Neural cell (in vitro differentiated cells): ENCODE results near the gene ALDH1A1. TPM values are rescaled to one million over a fixed set of nuclear protein-coding genes. Genes with fewer than 3 reads are reported as not detected.

Source experiments
- H2AFZ ChIP-seq: fragments of 200-600, 300-800 bp; sonication (generic), shearing (Covaris generic); 2 replicates; pipeline ENCODE4 v1.6.0; 2014; ENCODE audit warnings: low read depth, mild to moderate bottlenecking, antibody characterized with exemption, low read length, moderate library complexity
- H3F3A ChIP-seq: fragments of 200-600 bp; shearing (Covaris generic); 2 replicates; pipeline ENCODE4 v1.6.1; 2016; ENCODE audit warnings: mild to moderate bottlenecking, moderate library complexity, mixed read lengths, antibody characterized with exemption, low read length; ENCODE audit not compliant: insufficient read depth, poor library complexity, severe bottlenecking
- H3K27ac ChIP-seq: fragments of 200-600, 300-800 bp; sonication (generic), shearing (Covaris generic); 2 replicates; pipeline ENCODE4 v1.5.1; 2014; ENCODE audit warnings: mild to moderate bottlenecking, low read length, moderate library complexity
- H3K27me3 ChIP-seq: fragments of 300-800, 200-600 bp; sonication (generic), shearing (Covaris generic); 2 replicates; pipeline ENCODE4 v1.6.0; 2014; ENCODE audit warnings: mild to moderate bottlenecking, low read depth, low read length, moderate library complexity; ENCODE audit not compliant: insufficient read depth
- H3K36me3 ChIP-seq: fragments of 300-800, 200-600 bp; sonication (generic), shearing (Covaris generic); 2 replicates; pipeline ENCODE4 v1.5.1; 2014; ENCODE audit warnings: mild to moderate bottlenecking, antibody characterized with exemption, low read length, moderate library complexity; ENCODE audit not compliant: insufficient read depth
- H3K4me2 ChIP-seq: fragments of 300-800, 200-600 bp; sonication (generic), shearing (Covaris generic); 2 replicates; pipeline ENCODE4 v1.6.0; 2014; ENCODE audit warnings: mild to moderate bottlenecking, low read length
- H3K4me3 ChIP-seq: fragments of 300-800, 200-600 bp; sonication (generic), shearing (Covaris generic); 2 replicates; pipeline ENCODE4 v1.5.1; 2014; ENCODE audit warnings: mild to moderate bottlenecking, low read length, moderate library complexity
- H3K79me2 ChIP-seq: fragments of 200-600 bp; shearing (Covaris generic); replicated peaks from 2 replicates; pipeline ENCODE4 v1.6.0; 2014; ENCODE audit warnings: mild to moderate bottlenecking, low read length, moderate library complexity; ENCODE audit not compliant: insufficient read depth
- H3K9ac ChIP-seq: fragments of 300-800, 200-600 bp; sonication (generic), shearing (Covaris generic); 2 replicates; pipeline ENCODE4 v1.6.1; 2016; ENCODE audit warnings: mild to moderate bottlenecking, low read length, mixed read lengths
- H3K9me2 ChIP-seq: fragments of 200-600 bp; shearing (Covaris generic); 2 replicates; pipeline ENCODE4 v1.6.1; 2016; ENCODE audit warnings: mild to moderate bottlenecking, low read length, mixed read lengths; ENCODE audit not compliant: insufficient read depth
- H3K9me3 ChIP-seq: fragments of 200-600, 300-800 bp; sonication (generic), shearing (Covaris generic); 2 replicates; pipeline ENCODE4 v1.6.1; 2016; ENCODE audit warnings: mild to moderate bottlenecking, mixed run types, low read length, moderate library complexity, mixed read lengths
- H4K20me1 ChIP-seq: fragments of 200-600 bp; shearing (Covaris generic); 2 replicates; pipeline ENCODE4 v1.6.1; 2016; ENCODE audit warnings: mild to moderate bottlenecking, mixed run types; ENCODE audit not compliant: insufficient read depth
- EP300 ChIP-seq: fragments of 450-650 bp; conservative IDR thresholded peaks from 2 replicates; pipeline ENCODE4 v1.6.1; 2014; ENCODE audit warnings: antibody characterized with exemption, mild to moderate bottlenecking, moderate library complexity; ENCODE audit not compliant: poor library complexity, severe bottlenecking
- EZH2 ChIP-seq: fragments of 200-600, 300-800 bp; shearing (Covaris generic), sonication (generic); IDR thresholded peaks from 2 replicates; pipeline ENCODE4 v1.6.1; 2014; ENCODE audit warnings: antibody characterized with exemption, low read length, borderline replicate concordance, mild to moderate bottlenecking; ENCODE audit not compliant: insufficient read depth, poor library complexity, severe bottlenecking
- MXI1 ChIP-seq: fragments of 450-650 bp; conservative IDR thresholded peaks from 2 replicates; pipeline ENCODE4 v1.6.1; 2014; ENCODE audit warnings: antibody characterized with exemption, mild to moderate bottlenecking; ENCODE audit not compliant: poor library complexity, severe bottlenecking
- POLR2AphosphoS5 ChIP-seq: IDR thresholded peaks from 2 replicates; pipeline ENCODE4 v1.6.1; 2012
- RAD21 ChIP-seq: fragments of 450-650 bp; conservative IDR thresholded peaks from 2 replicates; pipeline ENCODE4 v1.6.1; 2014; ENCODE audit warnings: antibody characterized with exemption, mild to moderate bottlenecking, moderate library complexity
- SMC3 ChIP-seq: fragments of 450-650 bp; conservative IDR thresholded peaks from 2 replicates; pipeline ENCODE4 v1.6.1; 2014; ENCODE audit warnings: antibody characterized with exemption, mild to moderate bottlenecking, moderate library complexity; ENCODE audit not compliant: poor library complexity
- TAF1 ChIP-seq: IDR thresholded peaks from 2 replicates; pipeline ENCODE4 v1.6.1; 2012; ENCODE audit warnings: low read depth
- polyA plus RNA-seq: library from polyadenylated mRNA; depleted of rRNA; stranded (reverse); fragments of >200 nt; gene quantifications from 2 replicates; pipeline ENCODE4 v1.2.3, GENCODE V29; 2014
- TF ChIP-seq, protein P1 (sequence below): fragments of 450-650 bp; IDR thresholded peaks from 2 replicates; pipeline ENCODE4 v1.5.1; 2014; ENCODE audit warnings: antibody characterized with exemption, mild to moderate bottlenecking, moderate library complexity; ENCODE audit not compliant: poor library complexity, severe bottlenecking
- TF ChIP-seq, protein P2 (sequence below): IDR thresholded peaks from 2 replicates; pipeline ENCODE4 v1.6.1; 2012; ENCODE audit warnings: borderline replicate concordance

ALDH1A1 gene
- polyA plus RNA-seq, 1 donor from 2014 or later, result not detected

DNA sequence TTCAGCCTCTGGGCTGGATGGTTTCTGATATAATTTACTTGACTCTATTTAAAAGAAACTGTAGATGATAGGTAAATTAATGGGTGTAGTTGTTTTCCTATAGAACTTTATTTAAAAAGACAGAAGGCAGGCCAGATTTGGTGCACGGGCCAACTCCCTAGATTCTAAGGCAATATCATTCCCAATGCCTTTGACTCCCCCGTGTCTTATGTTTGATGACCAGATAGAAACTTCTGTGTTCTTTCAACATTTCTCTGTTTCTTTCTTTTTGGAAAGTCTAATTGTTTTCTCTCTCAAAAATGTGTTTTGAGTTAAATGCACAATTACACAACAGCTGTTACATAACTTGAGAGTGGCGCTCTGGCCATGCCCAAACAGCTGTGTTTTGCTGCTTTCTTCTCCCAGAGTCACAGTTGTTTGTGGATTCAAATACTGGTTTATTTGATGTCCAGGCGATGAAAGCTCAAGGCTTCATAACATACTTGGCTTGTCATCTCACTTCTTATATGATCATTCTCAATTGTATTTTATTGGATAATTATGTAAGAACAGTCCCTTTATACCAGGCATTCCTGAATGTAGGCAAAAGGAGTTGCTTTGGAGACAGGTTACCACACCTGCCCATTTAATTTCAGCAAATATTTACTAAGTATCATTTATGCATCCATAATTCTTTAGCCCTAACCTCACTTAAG is 1.7 kb upstream of the ALDH1A1 start:
- Histone ChIP-seq H3K36me3 (no peaks in the 10 kb centered on the region), H3K9me2 (no peaks in the 10 kb centered on the region), H3K27ac (no peak overlapping the region), H3K9me3 (no peaks in the 10 kb centered on the region), H3K4me3 (no peak overlapping the region), H3K9ac (no peak overlapping the region), H3F3A (no peaks in the 10 kb centered on the region), H3K79me2 (no peaks in the 10 kb centered on the region), H3K4me2 (no peak overlapping the region), H3K27me3 (no peaks in the 10 kb centered on the region), H4K20me1 (no peaks in the 10 kb centered on the region), H2AFZ (no peak overlapping the region)
- TF ChIP-seq, protein P1, sequence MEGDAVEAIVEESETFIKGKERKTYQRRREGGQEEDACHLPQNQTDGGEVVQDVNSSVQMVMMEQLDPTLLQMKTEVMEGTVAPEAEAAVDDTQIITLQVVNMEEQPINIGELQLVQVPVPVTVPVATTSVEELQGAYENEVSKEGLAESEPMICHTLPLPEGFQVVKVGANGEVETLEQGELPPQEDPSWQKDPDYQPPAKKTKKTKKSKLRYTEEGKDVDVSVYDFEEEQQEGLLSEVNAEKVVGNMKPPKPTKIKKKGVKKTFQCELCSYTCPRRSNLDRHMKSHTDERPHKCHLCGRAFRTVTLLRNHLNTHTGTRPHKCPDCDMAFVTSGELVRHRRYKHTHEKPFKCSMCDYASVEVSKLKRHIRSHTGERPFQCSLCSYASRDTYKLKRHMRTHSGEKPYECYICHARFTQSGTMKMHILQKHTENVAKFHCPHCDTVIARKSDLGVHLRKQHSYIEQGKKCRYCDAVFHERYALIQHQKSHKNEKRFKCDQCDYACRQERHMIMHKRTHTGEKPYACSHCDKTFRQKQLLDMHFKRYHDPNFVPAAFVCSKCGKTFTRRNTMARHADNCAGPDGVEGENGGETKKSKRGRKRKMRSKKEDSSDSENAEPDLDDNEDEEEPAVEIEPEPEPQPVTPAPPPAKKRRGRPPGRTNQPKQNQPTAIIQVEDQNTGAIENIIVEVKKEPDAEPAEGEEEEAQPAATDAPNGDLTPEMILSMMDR, result no peak
- TF ChIP-seq EP300 (no peak), TAF1 (no peak), SMC3 (no peak), MXI1 (no peak), RAD21 (no peak), EZH2 (no peak), POLR2AphosphoS5 (no peak)
- TF ChIP-seq, protein P2, sequence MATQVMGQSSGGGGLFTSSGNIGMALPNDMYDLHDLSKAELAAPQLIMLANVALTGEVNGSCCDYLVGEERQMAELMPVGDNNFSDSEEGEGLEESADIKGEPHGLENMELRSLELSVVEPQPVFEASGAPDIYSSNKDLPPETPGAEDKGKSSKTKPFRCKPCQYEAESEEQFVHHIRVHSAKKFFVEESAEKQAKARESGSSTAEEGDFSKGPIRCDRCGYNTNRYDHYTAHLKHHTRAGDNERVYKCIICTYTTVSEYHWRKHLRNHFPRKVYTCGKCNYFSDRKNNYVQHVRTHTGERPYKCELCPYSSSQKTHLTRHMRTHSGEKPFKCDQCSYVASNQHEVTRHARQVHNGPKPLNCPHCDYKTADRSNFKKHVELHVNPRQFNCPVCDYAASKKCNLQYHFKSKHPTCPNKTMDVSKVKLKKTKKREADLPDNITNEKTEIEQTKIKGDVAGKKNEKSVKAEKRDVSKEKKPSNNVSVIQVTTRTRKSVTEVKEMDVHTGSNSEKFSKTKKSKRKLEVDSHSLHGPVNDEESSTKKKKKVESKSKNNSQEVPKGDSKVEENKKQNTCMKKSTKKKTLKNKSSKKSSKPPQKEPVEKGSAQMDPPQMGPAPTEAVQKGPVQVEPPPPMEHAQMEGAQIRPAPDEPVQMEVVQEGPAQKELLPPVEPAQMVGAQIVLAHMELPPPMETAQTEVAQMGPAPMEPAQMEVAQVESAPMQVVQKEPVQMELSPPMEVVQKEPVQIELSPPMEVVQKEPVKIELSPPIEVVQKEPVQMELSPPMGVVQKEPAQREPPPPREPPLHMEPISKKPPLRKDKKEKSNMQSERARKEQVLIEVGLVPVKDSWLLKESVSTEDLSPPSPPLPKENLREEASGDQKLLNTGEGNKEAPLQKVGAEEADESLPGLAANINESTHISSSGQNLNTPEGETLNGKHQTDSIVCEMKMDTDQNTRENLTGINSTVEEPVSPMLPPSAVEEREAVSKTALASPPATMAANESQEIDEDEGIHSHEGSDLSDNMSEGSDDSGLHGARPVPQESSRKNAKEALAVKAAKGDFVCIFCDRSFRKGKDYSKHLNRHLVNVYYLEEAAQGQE, result no peak

DNA sequence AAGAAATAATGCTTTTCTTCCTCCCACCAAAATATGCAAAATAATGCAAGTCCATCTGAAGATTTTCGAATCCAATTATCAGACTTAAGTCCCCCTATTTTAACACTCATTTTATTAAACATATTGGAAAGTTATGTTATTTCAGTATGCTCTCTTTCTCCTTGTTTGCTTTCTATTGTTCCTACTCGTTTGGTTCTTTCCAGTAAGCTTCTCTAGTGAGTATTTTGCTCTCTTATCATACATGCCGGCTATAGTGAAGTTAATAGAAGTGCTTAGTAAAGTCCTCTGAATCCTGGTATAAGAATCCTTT is 517 bp downstream of the ALDH1A1 start:
- no peaks in the 10 kb centered on the region for H3K9me3 ChIP-seq
- no peaks in the 10 kb centered on the region for H3K27me3 ChIP-seq
- no peaks in the 10 kb centered on the region for H3F3A ChIP-seq
- H3K4me3 ChIP-seq, result no peak overlapping the region
- no peaks in the 10 kb centered on the region for H3K79me2 ChIP-seq
- H3K9me2 ChIP-seq, result no peaks in the 10 kb centered on the region
- no peak for TF ChIP-seq SMC3
- TF ChIP-seq, protein P2, result no peak
- no peak for TF ChIP-seq EP300
- TF ChIP-seq TAF1, result no peak
- no peak for TF ChIP-seq MXI1
- no peak for TF ChIP-seq RAD21
- TF ChIP-seq, protein P1, result no peak
- no peak for TF ChIP-seq EZH2
- TF ChIP-seq POLR2AphosphoS5, result no peak
- no peak overlapping the region for H3K27ac ChIP-seq
- H3K4me2 ChIP-seq, result no peak overlapping the region
- H3K36me3 ChIP-seq, result no peaks in the 10 kb centered on the region
- no peak overlapping the region for H3K9ac ChIP-seq
- H2AFZ ChIP-seq, result no peak overlapping the region
- H4K20me1 ChIP-seq, result no peaks in the 10 kb centered on the region
